Body of pancreas (tissue), 4 donors: ENCODE data around the gene ERCC6.

Experiments
- POLR2A ChIP-seq, 3 donors: fragments of 450-650 bp; IDR thresholded peaks; one replicate each; pipeline ENCODE4 v1.6.1; 2016; ENCODE audit warnings: antibody characterized with exemption in 3 of 3, mild to moderate bottlenecking in 2 of 3
- TF ChIP-seq, protein P1 (sequence below), 7 experiments: fragments of 450-650 bp in 4 of 7; fragments of 200-600 bp in 3 of 7; sonication (generic) in 3 of 7; IDR thresholded peaks; one replicate each; pipeline ENCODE4 v1.5.1; 2016 to 2019; ENCODE audit warnings: antibody characterized with exemption in 7 of 7

GRCh38 chr10:49579621-49580020, 40.7 kb upstream of the ERCC6 start:
- TF ChIP-seq POLR2A (IDR thresholded peaks at IDR 0.05): no peak
- TF ChIP-seq, protein P1, sequence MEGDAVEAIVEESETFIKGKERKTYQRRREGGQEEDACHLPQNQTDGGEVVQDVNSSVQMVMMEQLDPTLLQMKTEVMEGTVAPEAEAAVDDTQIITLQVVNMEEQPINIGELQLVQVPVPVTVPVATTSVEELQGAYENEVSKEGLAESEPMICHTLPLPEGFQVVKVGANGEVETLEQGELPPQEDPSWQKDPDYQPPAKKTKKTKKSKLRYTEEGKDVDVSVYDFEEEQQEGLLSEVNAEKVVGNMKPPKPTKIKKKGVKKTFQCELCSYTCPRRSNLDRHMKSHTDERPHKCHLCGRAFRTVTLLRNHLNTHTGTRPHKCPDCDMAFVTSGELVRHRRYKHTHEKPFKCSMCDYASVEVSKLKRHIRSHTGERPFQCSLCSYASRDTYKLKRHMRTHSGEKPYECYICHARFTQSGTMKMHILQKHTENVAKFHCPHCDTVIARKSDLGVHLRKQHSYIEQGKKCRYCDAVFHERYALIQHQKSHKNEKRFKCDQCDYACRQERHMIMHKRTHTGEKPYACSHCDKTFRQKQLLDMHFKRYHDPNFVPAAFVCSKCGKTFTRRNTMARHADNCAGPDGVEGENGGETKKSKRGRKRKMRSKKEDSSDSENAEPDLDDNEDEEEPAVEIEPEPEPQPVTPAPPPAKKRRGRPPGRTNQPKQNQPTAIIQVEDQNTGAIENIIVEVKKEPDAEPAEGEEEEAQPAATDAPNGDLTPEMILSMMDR (IDR thresholded peaks at IDR 0.05): no peak
